Esophagus muscularis mucosa (tissue), 4 donors: ENCODE data around the gene SH3BP1. TPM values are rescaled to one million over a fixed set of nuclear protein-coding genes. Genes with fewer than 3 reads are reported as not detected.

Experiments
- DNase-seq: peaks from one replicate; pipeline ENCODE4 v3.0.0-alpha.2; 2017; ENCODE audit errors: extremely low spot score
- H3K27ac ChIP-seq, 4 donors: fragments of 200-600 bp; sonication (generic); replicated peaks in 1 of 4; 1 replicate in 3 of 4; 2 replicates in 1 of 4; pipeline ENCODE4 v1.5.1; 2016 to 2019; ENCODE audit warnings: mild to moderate bottlenecking in 1 of 4
- H3K27me3 ChIP-seq, 4 donors: fragments of 200-600 bp; sonication (generic); one replicate each; pipeline versions ENCODE4 v1.5.1 to v1.6.0; 2016 to 2019
- H3K36me3 ChIP-seq, 4 donors: fragments of 200-600 bp; sonication (generic); one replicate each; pipeline ENCODE4 v1.5.1; 2016 to 2019
- H3K4me1 ChIP-seq, 4 donors: fragments of 200-600 bp; sonication (generic); one replicate each; pipeline ENCODE4 v1.5.1; 2016 to 2019
- H3K4me3 ChIP-seq, 4 donors: fragments of 200-600 bp; sonication (generic); 1 replicate in 2 of 4; 2 replicates in 2 of 4; pipeline ENCODE4 v1.5.1; 2016 to 2019; ENCODE audit warnings: mild to moderate bottlenecking in 4 of 4, moderate library complexity in 1 of 4
- H3K9me3 ChIP-seq, 4 donors: fragments of 200-600 bp; sonication (generic); 1 replicate in 3 of 4; 2 replicates in 1 of 4; pipeline ENCODE4 v1.5.1; 2016 to 2019
- CTCF ChIP-seq, 3 experiments: fragments of 200-600 bp in 2 of 3; fragments of 450-650 bp in 1 of 3; sonication (generic) in 2 of 3; IDR thresholded peaks; one replicate each; pipeline ENCODE4 v1.5.1; 2017 to 2019; ENCODE audit warnings: antibody characterized with exemption in 3 of 3, mild to moderate bottlenecking in 2 of 3, moderate library complexity in 1 of 3
- EP300 ChIP-seq: sonication (generic); formaldehyde crosslinking; IDR thresholded peaks from one replicate; pipeline ENCODE4 v1.6.1; 2017; ENCODE audit warnings: antibody characterized with exemption
- POLR2A ChIP-seq: fragments of 450-650 bp; IDR thresholded peaks from one replicate; pipeline ENCODE4 v1.6.1; 2017; ENCODE audit warnings: antibody characterized with exemption, moderate library complexity, mild to moderate bottlenecking, low read depth
- POLR2AphosphoS5 ChIP-seq, 2 donors: sonication (generic); formaldehyde crosslinking; IDR thresholded peaks; one replicate each; pipeline ENCODE4 v1.6.1; 2017; ENCODE audit warnings: antibody characterized with exemption in 2 of 2
- WGBS: methylation state at CpG from one replicate; pipeline ENCODE4 v1.1.5; 2018; 5-methylcytosine and 5-hydroxymethylcytosine counted together
- intact Hi-C: fragments of 100-400 bp; cut with DNase I; formaldehyde crosslinking; loops from one replicate; pipeline ENCODE4 v1.15.1; 2023
- total RNA-seq, 4 donors: library from RNA; depleted of rRNA; stranded (reverse); fragments of >200 nt; gene quantifications; one replicate each; pipeline versions ENCODE4 v1.1.0 to v1.2.1, GENCODE V29; 2016

The SH3BP1 gene
- total RNA-seq, 4 donors from 2014 or later = 1.5 to 7.5 (median 4.3) TPM

GRCh38 chr22:37633625-37634416 is 5.6 kb upstream of the SH3BP1 start:
- Histone ChIP-seq H3K27me3 (peaks cover 0 to 1% (median 0%) of the 10 kb centered on the region in 4 donors), H3K36me3 (peaks cover 0 to 41% (median 38%) of the 10 kb centered on the region in 4 donors), H3K4me1 (peaks cover 34 to 42% (median 37%) of the 10 kb centered on the region in 4 donors), H3K9me3 (no peaks in the 10 kb centered on the region), H3K4me3 (peak overlapping the region; percentile 20 to 46 (median 27)), H3K27ac (peak overlapping the region; percentile 53 to 85 (median 76))
- intact Hi-C loops = no loop called here
- TF ChIP-seq POLR2A (no peak), POLR2AphosphoS5 (IDR thresholded peaks at IDR 0.05) (peak; percentile 4 to 29), CTCF (IDR thresholded peaks at IDR 0.05) (peak in 1 of 3 experiments; percentile 25)
- peak; percentile 94 for DNase-seq
- 10% methylated on average over 11 of the region's 24 CpGs for WGBS

DNA sequence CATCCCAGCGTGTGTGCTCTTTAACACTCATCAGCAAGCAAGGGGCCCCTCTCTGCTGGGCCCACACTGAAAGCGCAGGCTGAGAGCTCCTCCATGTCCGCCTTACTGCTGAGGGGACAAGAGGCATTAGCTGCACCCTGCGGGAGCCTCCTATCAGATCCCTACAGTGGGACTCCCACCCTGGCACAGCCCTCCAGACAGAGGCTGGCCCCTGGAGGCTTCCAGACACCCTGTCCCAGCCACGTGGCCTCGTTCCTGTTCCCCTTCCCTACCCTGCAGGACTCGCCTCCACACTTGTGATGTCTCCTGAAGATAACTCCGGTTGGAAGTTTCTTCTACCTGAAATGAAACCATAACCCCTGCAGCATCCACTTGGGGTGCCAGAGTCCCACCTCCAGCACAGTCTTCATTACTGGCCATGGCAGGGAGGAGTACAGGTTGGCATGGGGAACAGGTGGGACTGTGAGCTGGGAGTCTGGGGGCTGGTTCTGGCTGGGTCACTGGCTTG is 5.0 kb upstream of the SH3BP1 start:
- DNase-seq = no peak
- Histone ChIP-seq H3K4me3 (peak overlapping the region; percentile 20 to 46 (median 27)), H3K36me3 (peaks cover 0 to 34% (median 31%) of the 10 kb centered on the region in 4 donors), H3K27ac (peak overlapping the region; percentile 53 to 85 (median 76)), H3K4me1 (peaks cover 41 to 49% (median 43%) of the 10 kb centered on the region in 4 donors), H3K27me3 (peaks cover 0 to 8% (median 3%) of the 10 kb centered on the region in 4 donors), H3K9me3 (no peaks in the 10 kb centered on the region)
- no peak for TF ChIP-seq EP300
- no peak for TF ChIP-seq POLR2A
- TF ChIP-seq CTCF (IDR thresholded peaks at IDR 0.05) = no peak
- no peak for TF ChIP-seq POLR2AphosphoS5 (IDR thresholded peaks at IDR 0.05)
- intact Hi-C loops = no loop called here
- 31% methylated on average over 8 of the region's 8 CpGs for whole genome bisulfite sequencing

DNA sequence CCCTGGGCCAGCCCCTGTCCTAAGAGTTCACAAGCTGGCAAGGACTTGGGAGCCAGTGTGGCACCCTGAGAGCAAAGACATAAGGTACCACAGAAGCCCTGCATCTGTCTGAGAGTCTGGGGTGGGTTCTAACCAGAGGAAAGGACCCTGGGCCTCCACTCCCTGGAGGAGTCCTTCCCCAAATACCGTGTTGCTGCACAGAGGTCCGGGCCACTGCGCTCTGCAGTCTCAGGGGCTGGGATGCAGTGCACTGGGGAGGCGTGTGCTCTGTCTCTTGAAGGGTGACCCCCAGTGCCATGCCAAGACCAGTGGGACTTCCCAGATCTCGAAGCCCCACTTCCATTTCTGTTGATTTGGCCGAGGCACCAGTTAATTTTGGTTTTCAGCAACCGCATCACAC is 4.3 kb upstream of the SH3BP1 start:
- no peak overlapping the region for H3K4me3 ChIP-seq
- 91% methylated on average over 7 of the region's 7 CpGs for WGBS
- peaks cover 0 to 14% (median 10%) of the 10 kb centered on the region in 4 donors for H3K27me3 ChIP-seq
- H3K36me3 ChIP-seq = peaks cover 0 to 27% (median 24%) of the 10 kb centered on the region in 4 donors
- H3K27ac ChIP-seq = peak overlapping the region in 3 of 4 donors; percentile 71 to 85 (median 81)
- no peaks in the 10 kb centered on the region for H3K9me3 ChIP-seq
- H3K4me1 ChIP-seq = peaks cover 47 to 56% (median 50%) of the 10 kb centered on the region in 4 donors
- TF ChIP-seq EP300 (no peak), POLR2A (no peak), CTCF (IDR thresholded peaks at IDR 0.05) (no peak), POLR2AphosphoS5 (IDR thresholded peaks at IDR 0.05) (no peak)
- intact Hi-C loops = no loop called here
- DNase-seq = no peak

DNA sequence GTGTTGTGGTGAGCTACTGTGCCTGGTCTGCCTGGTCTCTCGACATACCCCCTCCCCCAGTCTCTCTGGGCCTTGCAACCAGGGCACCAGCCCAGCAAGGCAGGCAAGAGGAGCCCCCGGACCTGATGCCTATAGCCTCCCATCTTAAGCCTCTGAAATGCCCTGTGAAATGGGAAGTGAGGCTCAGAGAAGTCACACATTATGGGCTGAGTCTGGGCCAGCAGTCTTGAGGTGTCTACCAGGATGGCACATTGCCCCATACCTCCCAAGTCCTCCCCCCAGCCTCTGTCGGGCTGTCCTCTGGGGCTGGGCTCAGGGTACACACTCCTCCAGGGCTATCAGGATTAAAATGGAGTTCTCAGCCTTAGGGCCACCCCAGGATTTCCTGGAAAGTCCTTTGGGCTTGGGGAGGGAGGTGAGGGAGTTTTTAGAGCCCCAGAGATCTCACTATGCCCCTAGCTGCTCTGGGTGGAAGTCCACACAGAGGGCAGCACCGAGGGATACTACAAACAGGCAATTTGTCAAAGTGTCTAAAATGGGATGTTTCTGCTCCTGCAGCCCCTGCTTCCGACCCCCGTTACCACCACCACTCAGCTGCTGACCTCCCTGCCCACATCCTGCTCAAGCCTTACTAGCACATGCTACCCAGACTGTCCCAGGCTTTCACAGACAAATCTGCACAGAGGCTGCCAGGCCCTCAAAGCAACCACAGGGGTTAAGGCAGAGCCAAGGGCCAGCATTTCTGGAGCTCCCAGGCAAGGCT is 3.1 kb upstream of the SH3BP1 start:
- Histone ChIP-seq H3K27ac (peak overlapping the region in 1 of 4 donors; percentile 7), H3K36me3 (peaks cover 0 to 16% (median 14%) of the 10 kb centered on the region in 4 donors), H3K4me3 (no peak overlapping the region), H3K4me1 (peaks cover 53 to 68% (median 57%) of the 10 kb centered on the region in 4 donors), H3K27me3 (peaks cover 3 to 26% (median 12%) of the 10 kb centered on the region in 4 donors), H3K9me3 (no peaks in the 10 kb centered on the region)
- intact Hi-C loops = no loop called here
- DNase-seq = no peak
- 77% methylated on average over 2 of the region's 6 CpGs for WGBS
- TF ChIP-seq CTCF (IDR thresholded peaks at IDR 0.05) (no peak), EP300 (no peak)
